ENCODE data around the gene KRTDAP.

KRTDAP gene

DNA sequence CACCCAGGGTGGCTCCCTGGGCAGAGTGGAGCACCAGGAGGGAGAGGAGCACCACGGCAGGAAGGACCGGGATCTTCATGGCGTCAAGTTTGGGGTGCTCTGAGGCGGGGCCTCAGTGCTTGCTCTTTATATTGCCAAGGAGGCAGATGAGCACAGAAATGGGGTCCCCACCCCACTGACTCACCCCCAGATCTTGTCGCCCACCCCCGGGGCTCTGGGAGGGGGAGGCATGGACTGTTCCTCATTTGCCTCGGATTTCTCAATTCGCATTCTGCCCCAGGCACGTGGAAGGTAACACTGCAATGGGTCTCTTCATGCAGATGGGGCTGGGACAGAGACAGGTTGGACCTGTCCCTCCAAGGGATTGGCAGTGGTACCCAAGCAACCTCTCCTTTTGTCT lies at the start of gene KRTDAP:
Gene KRTDAP (minus strand): TSS at position 101 of the 400 bp plus-strand sequence. CDS start 22 bp downstream, at position 79.
- no peak for DNase-seq (ENCODE audit: low spot score)
- in situ Hi-C loops (cut with MboI; ENCODE audit: low pct_unique_long_range_greater_than_20kb, low sequenced_read_pairs, unreplicated experiment) = no loop called here
- no peak for TF ChIP-seq CTCF (IDR thresholded peaks at IDR 0.05; ENCODE audit: extremely low read depth, insufficient read depth, missing control alignments)

GRCh38 chr19:35539850-35540249 lies 49.6 kb upstream of the KRTDAP start:
- no peak for DNase-seq (ENCODE audit: low spot score)
- TF ChIP-seq CTCF (IDR thresholded peaks at IDR 0.05; ENCODE audit: extremely low read depth, insufficient read depth, missing control alignments) = no peak
- in situ Hi-C loops (cut with MboI; ENCODE audit: low pct_unique_long_range_greater_than_20kb, low sequenced_read_pairs, unreplicated experiment) = no loop called here

GRCh38 chr19:35539314-35539713 lies 49.0 kb upstream of the KRTDAP start:
- no peak for TF ChIP-seq CTCF (IDR thresholded peaks at IDR 0.05; ENCODE audit: extremely low read depth, insufficient read depth, missing control alignments)
- peak; percentile 66 for DNase-seq (ENCODE audit: low spot score)
- in situ Hi-C loops (cut with MboI; ENCODE audit: low pct_unique_long_range_greater_than_20kb, low sequenced_read_pairs, unreplicated experiment) = no loop called here

DNA sequence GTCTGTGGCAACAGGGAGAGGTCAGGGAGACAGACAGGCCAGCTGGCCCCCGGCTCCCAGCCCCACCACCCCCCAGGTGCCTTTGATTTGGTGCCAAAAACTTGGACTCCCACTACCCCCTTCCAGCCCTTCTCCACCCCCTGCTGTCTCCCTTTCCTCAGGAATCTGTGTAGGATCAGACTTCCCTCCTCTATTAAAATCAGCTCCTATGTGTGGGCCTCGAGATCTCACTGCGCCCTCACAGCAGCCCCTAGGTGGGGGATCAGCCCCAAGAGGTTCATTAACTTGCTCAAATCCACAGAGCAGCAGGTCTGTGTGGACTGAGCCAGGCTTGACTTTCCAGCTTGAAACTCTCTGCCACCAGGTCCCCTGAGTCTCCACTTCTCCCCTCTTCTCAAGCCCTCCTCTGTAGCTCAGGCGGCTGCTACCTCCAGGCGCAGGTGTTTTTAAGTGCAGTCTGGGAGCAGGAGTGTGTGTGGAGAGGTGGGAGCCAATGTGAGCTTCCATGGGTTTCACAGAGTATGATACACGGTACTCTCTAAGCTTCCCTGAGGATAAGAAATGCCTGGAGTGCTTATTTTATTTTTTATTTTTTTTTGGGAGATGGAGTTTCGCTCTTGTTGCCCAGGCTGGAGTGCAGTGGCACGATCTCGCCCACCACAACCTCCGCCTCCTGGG lies 44.7 kb upstream of the KRTDAP start:
- TF ChIP-seq CTCF (IDR thresholded peaks at IDR 0.05; ENCODE audit: extremely low read depth, insufficient read depth, missing control alignments) = no peak
- DNase-seq (ENCODE audit: low spot score) = no peak
- in situ Hi-C loops (cut with MboI; ENCODE audit: low pct_unique_long_range_greater_than_20kb, low sequenced_read_pairs, unreplicated experiment) = no loop called here

- DNase-seq (ENCODE audit: low spot score) = no peak
- in situ Hi-C loops (cut with MboI; ENCODE audit: low pct_unique_long_range_greater_than_20kb, low sequenced_read_pairs, unreplicated experiment) = no loop called here
Observed at GRCh38 chr19:35533822-35534392, 43.6 kb upstream of the KRTDAP start.

DNA sequence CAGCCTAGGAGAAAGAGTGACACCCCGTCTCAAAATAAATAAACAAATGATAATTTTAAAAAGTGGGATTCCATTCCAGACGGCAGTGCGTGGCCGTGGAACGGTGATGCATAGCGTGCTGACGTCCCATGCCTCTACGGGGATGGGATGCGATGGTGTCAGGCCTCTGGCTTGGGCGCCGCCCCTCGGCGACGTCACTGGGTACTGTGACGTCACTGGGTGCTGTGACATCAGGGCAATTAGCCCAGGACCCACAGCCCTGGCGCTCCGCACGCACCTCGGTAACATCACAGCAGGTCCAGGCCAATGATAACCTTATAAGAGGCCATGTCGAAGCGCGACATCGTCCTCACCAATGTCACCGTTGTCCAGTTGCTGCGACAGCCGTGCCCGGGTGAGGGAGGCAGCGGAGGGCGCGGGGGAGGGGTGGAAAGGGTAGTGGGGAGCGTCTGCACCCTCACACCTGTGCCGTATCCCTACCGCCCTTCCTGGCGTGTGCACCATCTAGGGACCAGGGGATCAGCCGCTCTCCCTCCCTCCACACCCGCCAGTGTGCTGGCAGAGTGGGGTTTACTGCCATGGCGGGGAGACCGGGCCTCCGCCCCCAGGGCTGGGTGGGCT lies 43.0 kb upstream of the KRTDAP start, which contains the start of gene GAPDHS:
Gene GAPDHS (plus strand): TSS at position 256 of the 621 bp plus-strand sequence. CDS start 72 bp downstream, at position 328.
- no peak for DNase-seq (ENCODE audit: low spot score)
- in situ Hi-C loops (cut with MboI; ENCODE audit: low pct_unique_long_range_greater_than_20kb, low sequenced_read_pairs, unreplicated experiment) = no loop called here
- no peak for TF ChIP-seq CTCF (IDR thresholded peaks at IDR 0.05; ENCODE audit: extremely low read depth, insufficient read depth, missing control alignments)

More at GRCh38 chr19:35533822-35534392, 43.6 kb upstream of the KRTDAP start:
- no peak for TF ChIP-seq CTCF (IDR thresholded peaks at IDR 0.05; ENCODE audit: extremely low read depth, insufficient read depth, missing control alignments)
